Fibroblast of villous mesenchyme (primary cell): Measurements from ENCODE around the gene JMJD6. TPM values are rescaled to one million over a fixed set of nuclear protein-coding genes. Genes with fewer than 3 reads are reported as not detected.
"Not testable (repeated sequence)": the region's sequence is repeated elsewhere in the genome, so short reads cannot be mapped to it uniquely, and the experiment has no call there.

ENCODE experiments used
- DNase-seq: peaks from one replicate; pipeline ENCODE4 v3.0.0-alpha.2; 2010; ENCODE audit warnings: low read depth
- H3K4me3 ChIP-seq: 2 replicates; pipeline ENCODE4 v1.5.1; 2011; ENCODE audit warnings: low read depth, mild to moderate bottlenecking, low read length
- CTCF ChIP-seq: IDR thresholded peaks from 2 replicates; pipeline ENCODE4 v1.5.1; 2012; ENCODE audit warnings: low read depth, mild to moderate bottlenecking, low read length; ENCODE audit not compliant: insufficient read depth
- total RNA-seq: library from RNA; depleted of rRNA; stranded (reverse); fragments of >200 nt; gene quantifications from 2 replicates; pipeline ENCODE4 v1.2.3, GENCODE V29; 2012

The JMJD6 gene
- total RNA-seq, 1 donor = 24.2 TPM

- peak; percentile 73 for DNase-seq
- TF ChIP-seq CTCF = no peak
Observed at GRCh38 chr17:76727745-76728456, 1.5 kb upstream of the JMJD6 start.

DNA sequence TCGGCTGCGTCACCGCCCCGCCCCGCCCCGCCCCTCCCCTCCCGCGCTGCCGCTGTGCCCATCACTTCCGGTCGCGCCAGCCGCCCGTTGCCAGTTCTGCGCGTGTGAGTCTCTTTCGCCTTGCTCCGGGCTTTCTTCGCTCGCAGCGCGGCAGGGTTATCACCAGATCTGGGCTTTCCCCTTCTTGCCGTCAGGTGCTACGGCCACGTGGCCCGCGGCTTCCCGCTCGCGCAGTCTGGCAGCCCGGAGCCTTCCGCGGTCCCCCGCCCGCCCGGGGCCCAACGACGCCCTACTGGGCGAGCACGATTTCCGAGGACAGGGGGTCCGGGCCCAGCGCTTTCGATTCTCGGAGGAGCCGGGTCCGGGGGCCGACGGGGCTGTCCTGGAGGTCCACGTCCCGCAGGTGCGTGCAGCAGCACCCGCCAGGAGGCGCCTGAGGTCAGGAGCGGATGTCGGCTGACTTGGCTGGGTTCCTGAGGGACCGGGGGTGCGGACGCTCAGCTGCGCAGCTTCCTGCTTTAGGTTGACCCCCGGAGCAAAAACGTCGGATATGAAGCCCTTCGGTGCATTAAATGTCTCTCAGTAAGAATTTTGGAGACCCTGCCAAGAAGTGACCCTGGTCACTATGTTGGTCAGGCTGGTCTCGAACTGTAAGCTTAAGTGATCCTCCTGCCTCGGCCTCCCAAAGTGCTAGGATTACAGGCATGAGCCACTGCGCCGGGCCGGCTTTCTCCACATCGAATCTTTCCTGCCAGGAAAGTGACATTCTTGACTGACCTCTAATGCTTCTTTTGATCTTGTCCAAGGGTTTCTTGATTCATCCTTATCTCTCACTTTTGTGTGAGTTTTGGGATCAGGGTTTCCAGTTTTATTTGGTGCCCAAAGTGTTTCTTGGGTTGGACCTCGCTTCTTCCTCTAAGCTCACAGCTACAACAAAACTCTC, 641 bp upstream of the JMJD6 start, which contains the start of gene METTL23:
METTL23 (plus strand) TSS at position 64 of the 943 bp plus-strand sequence. CDS start 2,872 bp downstream, outside the sequence.
- TF ChIP-seq CTCF = peak; percentile 67
- peak within 1 kb of the TSS; percentile 93 for H3K4me3 ChIP-seq
- DNase-seq = peak; percentile 88

More at GRCh38 chr17:76727745-76728456, 1.5 kb upstream of the JMJD6 start:
- H3K4me3 ChIP-seq = peak overlapping the region; percentile 93

DNA sequence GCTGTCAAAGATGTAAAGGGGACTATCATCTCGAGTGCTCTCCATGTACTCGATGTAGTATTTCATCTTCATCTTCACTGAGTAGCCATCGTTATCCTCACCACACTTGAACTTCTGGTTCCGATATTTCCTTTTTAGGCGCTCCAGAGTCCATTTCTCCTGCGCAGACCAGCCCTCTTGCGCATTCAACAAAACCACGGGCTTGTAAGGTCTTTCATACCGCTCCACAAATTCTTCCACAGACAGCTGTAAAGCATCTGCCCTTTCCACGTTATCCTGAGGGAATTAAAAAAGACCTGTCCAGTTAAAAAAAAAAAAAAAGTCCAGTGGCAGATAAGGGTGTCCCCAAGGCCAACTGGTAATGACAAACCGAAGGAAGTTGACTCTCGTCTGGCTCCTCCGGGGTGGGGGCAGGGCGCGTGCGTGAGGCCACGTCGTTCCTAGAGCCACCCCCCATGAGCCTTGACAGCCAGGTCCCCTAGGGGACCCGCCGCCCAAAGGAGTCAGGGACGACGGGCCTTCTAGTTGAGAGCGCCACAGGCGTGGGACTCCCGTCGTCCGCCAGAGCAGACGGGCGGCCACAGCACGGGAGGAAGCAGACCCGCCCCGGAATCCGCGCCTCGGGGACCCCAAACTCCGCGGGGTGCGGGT, 701 bp downstream of the JMJD6 start:
- TF ChIP-seq CTCF = no peak
- H3K4me3 ChIP-seq = peak overlapping the region; percentile 93
- peak; percentile 72 for DNase-seq

DNA sequence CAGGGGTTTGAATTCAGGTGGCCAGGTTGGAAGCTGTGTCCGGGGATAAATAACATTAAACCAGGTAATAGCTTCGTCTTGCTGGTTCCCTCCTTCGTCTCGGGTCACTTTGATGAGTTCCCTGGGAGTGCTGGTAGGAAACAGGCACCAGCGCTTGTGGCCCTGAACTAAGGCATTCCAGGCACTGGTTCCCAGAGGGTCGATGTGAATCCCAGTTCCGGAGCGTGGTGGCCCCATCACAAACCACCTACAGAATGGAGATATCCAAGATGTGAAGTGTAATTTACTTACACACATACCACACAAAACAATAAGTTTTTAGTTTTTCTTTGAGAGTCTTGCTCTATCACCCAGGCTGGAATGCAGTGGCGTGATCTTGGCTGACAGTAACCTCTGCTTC, 2.6 kb downstream of the JMJD6 start:
- H3K4me3 ChIP-seq = no peak overlapping the region

DNA sequence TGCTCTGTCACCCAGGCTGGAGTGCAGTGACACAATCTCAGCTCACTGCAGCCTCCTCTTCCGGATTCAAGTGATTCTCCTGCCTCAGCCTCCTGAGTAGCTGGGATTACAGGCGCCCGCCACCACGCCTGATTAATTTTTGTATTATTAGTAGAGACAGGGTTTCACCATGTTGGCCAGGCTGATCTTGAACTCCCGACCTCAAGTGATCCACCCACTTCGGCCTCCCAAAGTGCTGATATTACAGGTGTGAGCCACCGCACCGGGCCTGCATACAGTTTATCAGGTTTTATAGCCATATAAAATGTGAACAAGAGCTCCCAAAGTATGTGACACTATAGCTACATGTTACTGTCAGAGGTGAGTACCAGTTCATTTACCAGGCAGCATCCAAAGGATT, 3.4 kb downstream of the JMJD6 start:
- DNase-seq, H3K4me3 ChIP-seq: not testable (repeated sequence)

More for the DNA sequence above, 2.6 kb downstream of the JMJD6 start:
- TF ChIP-seq CTCF = no peak
- DNase-seq = no peak

DNA sequence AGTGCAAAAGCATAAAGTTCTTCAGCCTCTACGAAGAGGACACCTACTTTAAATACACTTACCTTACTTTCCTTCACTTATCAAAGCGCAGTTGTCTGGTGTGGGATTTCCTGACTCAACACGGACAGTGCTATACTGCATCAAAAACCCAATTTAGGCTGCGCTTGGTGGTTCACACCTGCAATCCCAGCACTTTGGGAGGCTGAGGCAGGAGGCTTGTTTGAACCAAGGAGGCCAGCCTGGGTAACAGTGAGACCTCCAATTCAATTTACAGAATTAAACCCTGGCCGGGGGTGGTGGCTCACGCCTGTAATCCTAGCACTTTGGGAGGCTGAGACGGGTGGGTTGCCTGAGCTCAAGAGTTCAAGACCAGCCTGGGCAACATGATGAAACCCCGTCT, 4.1 kb downstream of the JMJD6 start:
- TF ChIP-seq CTCF = no peak
- no peak overlapping the region for H3K4me3 ChIP-seq
- no peak for DNase-seq
